T-helper 17 cell (primary cell): ENCODE data around the gene AGA. TPM values are rescaled to one million over a fixed set of nuclear protein-coding genes. Genes with fewer than 3 reads are reported as not detected.
A peak's percentile ranks its signal among the peaks of the same experiment; 100 is the strongest.

Source experiments
- ATAC-seq: fragments of 150-1000 bp; cut with Tn5 transposase; 2 replicates; pipeline ENCODE4 v1.10.0; 2021; ENCODE audit warnings: mild to moderate bottlenecking, moderate library complexity
- DNase-seq, 3 donors: peaks; one replicate each; pipeline versions ENCODE4 v3.0.0 to v3.0.0-alpha.2; 2020 to 2021
- H3K9me3 ChIP-seq: one replicate; pipeline ENCODE4 v1.7.0; 2013; ENCODE audit warnings: low read length, mild to moderate bottlenecking; ENCODE audit not compliant: control insufficient read depth, poor library complexity, severe bottlenecking
- H3K27ac Mint-ChIP-seq: one replicate; pipeline ENCODE4 v1.8.0; 2022; ENCODE audit warnings: mild to moderate bottlenecking, moderate library complexity, mixed read lengths
- H3K27me3 Mint-ChIP-seq: one replicate; pipeline ENCODE4 v1.8.0; 2022; ENCODE audit warnings: mixed read lengths
- H3K36me3 Mint-ChIP-seq: one replicate; pipeline ENCODE4 v1.8.0; 2022; ENCODE audit warnings: low read depth, mixed read lengths
- H3K4me1 Mint-ChIP-seq: one replicate; pipeline ENCODE4 v1.8.0; 2022; ENCODE audit warnings: mild to moderate bottlenecking, mixed read lengths
- H3K4me3 Mint-ChIP-seq: one replicate; pipeline ENCODE4 v1.8.0; 2022; ENCODE audit warnings: mild to moderate bottlenecking, moderate library complexity, mixed read lengths
- total RNA-seq, 4 donors: library from RNA in 2 of 4; stranded (reverse) in 2 of 4; gene quantifications; one replicate each; pipeline ENCODE4 v1.2.3 and lab custom pipeline; 2022 to 2026

Gene AGA
- 10 to 100 TPM; 13.5 to 16.6 TPM for total RNA-seq
- 21.3 to 38.2 reads per million in 2 donors for total RNA-seq (lab: John Stamatoyannopoulos, UW)

GRCh38 chr4:177441803-177442622, at the start of gene AGA:
Gene AGA (minus strand): TSS chr4:177442437. CDS start chr4:177442375, 62 bp downstream.
- H3K27ac Mint-ChIP-seq, result peak within 1 kb of the TSS; percentile 96
- H3K36me3 Mint-ChIP-seq, result peaks cover 4% of the 10 kb centered on the region
- H3K27me3 Mint-ChIP-seq, result no peaks in the 10 kb centered on the region
- ATAC-seq (peak; percentile 93), DNase-seq (peak; percentile 90 to 95 (median 91))
- H3K4me1 Mint-ChIP-seq, result peaks cover 24% of the 10 kb centered on the region
- H3K9me3 ChIP-seq, result no peaks in the 10 kb centered on the region
- H3K4me3 Mint-ChIP-seq, result peak within 1 kb of the TSS; percentile 97

GRCh38 chr4:177492022-177492421, 49.8 kb upstream of the AGA start:
- H3K4me3 Mint-ChIP-seq, result no peak overlapping the region
- no peaks in the 10 kb centered on the region for H3K9me3 ChIP-seq
- no peak for DNase-seq
- ATAC-seq, result no peak
- H3K36me3 Mint-ChIP-seq, result peaks cover 4% of the 10 kb centered on the region
- H3K4me1 Mint-ChIP-seq, result no peaks in the 10 kb centered on the region
- no peak overlapping the region for H3K27ac Mint-ChIP-seq
- H3K27me3 Mint-ChIP-seq, result no peaks in the 10 kb centered on the region

- H3K36me3 Mint-ChIP-seq, result peaks cover 4% of the 10 kb centered on the region
- H3K4me3 Mint-ChIP-seq, result no peak overlapping the region
- no peaks in the 10 kb centered on the region for H3K9me3 ChIP-seq
- no peaks in the 10 kb centered on the region for H3K27me3 Mint-ChIP-seq
- ATAC-seq (no peak), DNase-seq (no peak)
- no peaks in the 10 kb centered on the region for H3K4me1 Mint-ChIP-seq
- H3K27ac Mint-ChIP-seq, result no peak overlapping the region
Measured at GRCh38 chr4:177490769-177491168, 48.5 kb upstream of the AGA start.

GRCh38 chr4:177489471-177490246, 47.4 kb upstream of the AGA start:
- no peaks in the 10 kb centered on the region for H3K9me3 ChIP-seq
- ATAC-seq, result no peak
- Mint-ChIP-seq H3K36me3 (peaks cover 4% of the 10 kb centered on the region), H3K27ac (no peak overlapping the region), H3K4me1 (no peaks in the 10 kb centered on the region), H3K4me3 (no peak overlapping the region), H3K27me3 (no peaks in the 10 kb centered on the region)
- no peak for DNase-seq

GRCh38 chr4:177487977-177488376, 45.7 kb upstream of the AGA start:
- H3K4me1 Mint-ChIP-seq, result peaks cover 4% of the 10 kb centered on the region
- H3K27ac Mint-ChIP-seq, result no peak overlapping the region
- DNase-seq (no peak), ATAC-seq (no peak)
- no peaks in the 10 kb centered on the region for H3K27me3 Mint-ChIP-seq
- no peak overlapping the region for H3K4me3 Mint-ChIP-seq
- no peaks in the 10 kb centered on the region for H3K9me3 ChIP-seq
- peaks cover 4% of the 10 kb centered on the region for H3K36me3 Mint-ChIP-seq

GRCh38 chr4:177485528-177485927, 43.3 kb upstream of the AGA start:
- ATAC-seq (no peak), DNase-seq (no peak)
- peaks cover 4% of the 10 kb centered on the region for H3K4me1 Mint-ChIP-seq
- no peak overlapping the region for H3K27ac Mint-ChIP-seq
- H3K36me3 Mint-ChIP-seq, result peaks cover 4% of the 10 kb centered on the region
- H3K9me3 ChIP-seq, result no peaks in the 10 kb centered on the region
- H3K27me3 Mint-ChIP-seq, result no peaks in the 10 kb centered on the region
- no peak overlapping the region for H3K4me3 Mint-ChIP-seq

- peaks cover 4% of the 10 kb centered on the region for H3K36me3 Mint-ChIP-seq
- H3K9me3 ChIP-seq, result no peaks in the 10 kb centered on the region
- H3K4me3 Mint-ChIP-seq, result no peak overlapping the region
- ATAC-seq (no peak), DNase-seq (no peak)
- H3K27ac Mint-ChIP-seq, result no peak overlapping the region
- no peaks in the 10 kb centered on the region for H3K27me3 Mint-ChIP-seq
- H3K4me1 Mint-ChIP-seq, result peaks cover 4% of the 10 kb centered on the region
Measured at GRCh38 chr4:177484613-177485021, 42.4 kb upstream of the AGA start.

- DNase-seq (no peak), ATAC-seq (no peak)
- H3K27me3 Mint-ChIP-seq, result no peaks in the 10 kb centered on the region
- no peak overlapping the region for H3K4me3 Mint-ChIP-seq
- H3K27ac Mint-ChIP-seq, result no peak overlapping the region
- peaks cover 4% of the 10 kb centered on the region for H3K36me3 Mint-ChIP-seq
- no peaks in the 10 kb centered on the region for H3K9me3 ChIP-seq
- H3K4me1 Mint-ChIP-seq, result peaks cover 4% of the 10 kb centered on the region
Measured at GRCh38 chr4:177483760-177484159, 41.5 kb upstream of the AGA start.

- no peak overlapping the region for H3K4me3 Mint-ChIP-seq
Measured at GRCh38 chr4:177483271-177483670, 41.0 kb upstream of the AGA start.

GRCh38 chr4:177482367-177482766, 40.1 kb upstream of the AGA start:
- no peaks in the 10 kb centered on the region for H3K9me3 ChIP-seq
- no peak for DNase-seq
- Mint-ChIP-seq H3K27ac (no peak overlapping the region), H3K27me3 (no peaks in the 10 kb centered on the region), H3K36me3 (peaks cover under 1% of the 10 kb centered on the region), H3K4me3 (no peak overlapping the region), H3K4me1 (peaks cover 4% of the 10 kb centered on the region)
- ATAC-seq, result no peak

More at GRCh38 chr4:177483271-177483670, 41.0 kb upstream of the AGA start:
- ATAC-seq (no peak), DNase-seq (no peak)
- no peaks in the 10 kb centered on the region for H3K27me3 Mint-ChIP-seq
- no peaks in the 10 kb centered on the region for H3K9me3 ChIP-seq
- H3K27ac Mint-ChIP-seq, result no peak overlapping the region
- peaks cover 4% of the 10 kb centered on the region for H3K36me3 Mint-ChIP-seq
- H3K4me1 Mint-ChIP-seq, result peaks cover 4% of the 10 kb centered on the region

- ATAC-seq (no peak), DNase-seq (no peak)
- H3K9me3 ChIP-seq, result no peaks in the 10 kb centered on the region
- Mint-ChIP-seq H3K27ac (no peak overlapping the region), H3K4me1 (peaks cover 4% of the 10 kb centered on the region), H3K27me3 (no peaks in the 10 kb centered on the region), H3K4me3 (no peak overlapping the region), H3K36me3 (no peaks in the 10 kb centered on the region)
Measured at GRCh38 chr4:177480795-177481194, 38.6 kb upstream of the AGA start.

GRCh38 chr4:177479063-177479462, 36.8 kb upstream of the AGA start:
- no peaks in the 10 kb centered on the region for H3K9me3 ChIP-seq
- Mint-ChIP-seq H3K4me1 (peaks cover 4% of the 10 kb centered on the region), H3K4me3 (no peak overlapping the region), H3K27ac (no peak overlapping the region), H3K27me3 (no peaks in the 10 kb centered on the region), H3K36me3 (no peaks in the 10 kb centered on the region)
- ATAC-seq, result no peak
- DNase-seq, result no peak

GRCh38 chr4:177478496-177478895, 36.3 kb upstream of the AGA start:
- DNase-seq, result no peak
- H3K4me3 Mint-ChIP-seq, result no peak overlapping the region
- H3K36me3 Mint-ChIP-seq, result no peaks in the 10 kb centered on the region
- H3K9me3 ChIP-seq, result no peaks in the 10 kb centered on the region
- H3K4me1 Mint-ChIP-seq, result peaks cover 4% of the 10 kb centered on the region
- no peak overlapping the region for H3K27ac Mint-ChIP-seq
- ATAC-seq, result no peak
- no peaks in the 10 kb centered on the region for H3K27me3 Mint-ChIP-seq
